SK-N-SH treated with all-trans-retinoic acid at 6 μM for 48 hours (cell line): ENCODE data around the gene MAP3K13.

Source experiments
- ATAC-seq: fragments of 200-7000 bp; cut with Tn5 transposase; 3 replicates; pipeline ENCODE4 v1.9.1; 2020; ENCODE audit warnings: mild to moderate bottlenecking, moderate library complexity
- ARNTL ChIP-seq: fragments of 450-650 bp; formaldehyde crosslinking; IDR thresholded peaks from 2 replicates; pipeline ENCODE4 v1.5.0; 2020; ENCODE audit warnings: low read depth, mild to moderate bottlenecking, moderate library complexity, borderline replicate concordance
- BACH2 ChIP-seq: fragments of 250-450 bp; sonication (Bioruptor Pico); IDR thresholded peaks from 2 replicates; pipeline ENCODE4 v1.9.0; 2021; ENCODE audit warnings: mild to moderate bottlenecking, borderline replicate concordance
- ESRRG ChIP-seq: fragments of 250-450 bp; sonication (Bioruptor Pico); IDR thresholded peaks from 2 replicates; pipeline ENCODE4 v1.6.1; 2021; ENCODE audit warnings: mild to moderate bottlenecking
- GLIS3 ChIP-seq: fragments of 250-450 bp; sonication (Bioruptor Pico); IDR thresholded peaks from 2 replicates; pipeline ENCODE4 v1.5.0; 2020; ENCODE audit warnings: mild to moderate bottlenecking, moderate library complexity
- ISL1 ChIP-seq: fragments of 250-450 bp; sonication (Bioruptor Pico); IDR thresholded peaks from 2 replicates; pipeline ENCODE4 v2.1.2; 2022; ENCODE audit warnings: mild to moderate bottlenecking, moderate library complexity
- OSR1 ChIP-seq: fragments of 250-450 bp; sonication (Bioruptor Pico); IDR thresholded peaks from 2 replicates; pipeline ENCODE4 v1.8.0; 2022; ENCODE audit warnings: moderate library complexity, mild to moderate bottlenecking, inconsistent platforms
- RARB ChIP-seq: fragments of 250-450 bp; sonication (Bioruptor Pico); IDR thresholded peaks from 2 replicates; pipeline ENCODE4 v1.8.0; 2021; ENCODE audit warnings: mild to moderate bottlenecking, moderate library complexity
- TOX ChIP-seq: fragments of 250-450 bp; sonication (Bioruptor Pico); IDR thresholded peaks from 2 replicates; pipeline ENCODE4 v1.8.0; 2021; ENCODE audit warnings: mild to moderate bottlenecking, moderate library complexity, borderline replicate concordance
- ZC3H10 ChIP-seq: fragments of 250-450 bp; sonication (Bioruptor Pico); IDR thresholded peaks from 2 replicates; pipeline ENCODE4 v1.5.1; 2021; ENCODE audit warnings: mild to moderate bottlenecking, moderate library complexity
- ZFP3 ChIP-seq: fragments of 250-450 bp; sonication (Bioruptor Pico); IDR thresholded peaks from 2 replicates; pipeline ENCODE4 v1.5.0; 2020; ENCODE audit warnings: mild to moderate bottlenecking, moderate library complexity
- ZFP30 ChIP-seq: fragments of 450-650 bp; formaldehyde crosslinking; IDR thresholded peaks from 2 replicates; pipeline ENCODE4 v1.5.0; 2022; ENCODE audit warnings: mild to moderate bottlenecking, moderate library complexity
- ZNF565 ChIP-seq: fragments of 450-650 bp; formaldehyde crosslinking; conservative IDR thresholded peaks from 2 replicates; pipeline ENCODE4 v1.5.0; 2020; ENCODE audit warnings: low read depth, mild to moderate bottlenecking, moderate library complexity
- ZNF70 ChIP-seq: fragments of 450-650 bp; formaldehyde crosslinking; IDR thresholded peaks from 2 replicates; pipeline ENCODE4 v1.5.0; 2020; ENCODE audit warnings: mild to moderate bottlenecking, moderate library complexity
- ZNF8 ChIP-seq: fragments of 450-650 bp; formaldehyde crosslinking; IDR thresholded peaks from 2 replicates; pipeline ENCODE4 v1.5.0; 2020; ENCODE audit warnings: mild to moderate bottlenecking, moderate library complexity
- TF ChIP-seq, protein P1 (sequence below): fragments of 250-450 bp; sonication (Bioruptor Pico); IDR thresholded peaks from 2 replicates; pipeline ENCODE4 v1.8.0; 2021; ENCODE audit warnings: low read depth, mild to moderate bottlenecking, moderate library complexity, borderline replicate concordance
- TF ChIP-seq, protein P2 (sequence below): fragments of 250-450 bp; sonication (Bioruptor Pico); IDR thresholded peaks from 2 replicates; pipeline ENCODE4 v1.5.1; 2020; ENCODE audit warnings: low read depth, mild to moderate bottlenecking, moderate library complexity
- TF ChIP-seq, protein P3 (sequence below): fragments of 250-450 bp; sonication (Bioruptor Pico); IDR thresholded peaks from 2 replicates; pipeline ENCODE4 v1.8.0; 2020; ENCODE audit warnings: mild to moderate bottlenecking, moderate library complexity, borderline replicate concordance
- TF ChIP-seq, protein P4 (sequence below): fragments of 250-450 bp; sonication (Bioruptor Pico); IDR thresholded peaks from 2 replicates; pipeline ENCODE4 v1.5.1; 2021; ENCODE audit warnings: mild to moderate bottlenecking, moderate library complexity
- TF ChIP-seq, protein P5 (sequence below): fragments of 250-450 bp; sonication (Bioruptor Pico); IDR thresholded peaks from 2 replicates; pipeline ENCODE4 v1.5.0; 2020; ENCODE audit warnings: mild to moderate bottlenecking, moderate library complexity

The MAP3K13 gene

DNA sequence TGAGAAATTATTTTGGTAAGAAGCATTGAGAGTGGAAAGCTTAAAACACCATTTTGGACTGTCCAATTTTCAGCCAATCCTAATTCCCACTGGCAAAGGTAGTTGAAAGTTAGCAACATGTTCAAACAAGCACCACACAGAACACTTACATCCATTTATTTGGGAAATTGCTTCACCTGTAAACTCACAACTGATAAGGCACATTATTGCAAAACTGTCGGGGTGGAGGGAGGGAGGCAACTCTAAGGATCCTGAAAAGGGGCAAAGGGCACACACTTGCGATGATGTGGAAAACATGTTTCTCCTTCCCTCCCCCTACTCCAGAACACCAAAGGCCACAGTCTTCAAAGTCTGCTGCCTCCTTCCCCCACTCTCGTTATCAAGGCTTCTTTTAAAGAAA is 126.5 kb downstream of the MAP3K13 start:
- TF ChIP-seq ZC3H10 (CRISPR knock-in tag) (no peak), ZFP30 (CRISPR knock-in tag) (no peak), GLIS3 (CRISPR knock-in tag) (no peak), ZFP3 (CRISPR knock-in tag) (no peak), ISL1 (CRISPR knock-in tag) (no peak), TOX (no peak), ZNF8 (CRISPR knock-in tag) (no peak), ESRRG (CRISPR knock-in tag) (no peak), RARB (no peak), ZNF70 (CRISPR knock-in tag) (no peak), OSR1 (no peak), ARNTL (CRISPR knock-in tag) (no peak), BACH2 (CRISPR knock-in tag) (no peak)
- TF ChIP-seq, protein P1, sequence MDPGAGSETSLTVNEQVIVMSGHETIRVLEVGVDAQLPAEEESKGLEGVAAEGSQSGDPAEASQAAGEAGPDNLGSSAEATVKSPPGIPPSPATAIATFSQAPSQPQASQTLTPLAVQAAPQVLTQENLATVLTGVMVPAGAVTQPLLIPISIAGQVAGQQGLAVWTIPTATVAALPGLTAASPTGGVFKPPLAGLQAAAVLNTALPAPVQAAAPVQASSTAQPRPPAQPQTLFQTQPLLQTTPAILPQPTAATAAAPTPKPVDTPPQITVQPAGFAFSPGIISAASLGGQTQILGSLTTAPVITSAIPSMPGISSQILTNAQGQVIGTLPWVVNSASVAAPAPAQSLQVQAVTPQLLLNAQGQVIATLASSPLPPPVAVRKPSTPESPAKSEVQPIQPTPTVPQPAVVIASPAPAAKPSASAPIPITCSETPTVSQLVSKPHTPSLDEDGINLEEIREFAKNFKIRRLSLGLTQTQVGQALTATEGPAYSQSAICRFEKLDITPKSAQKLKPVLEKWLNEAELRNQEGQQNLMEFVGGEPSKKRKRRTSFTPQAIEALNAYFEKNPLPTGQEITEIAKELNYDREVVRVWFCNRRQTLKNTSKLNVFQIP (CRISPR knock-in tag) = no peak
- TF ChIP-seq, protein P2, sequence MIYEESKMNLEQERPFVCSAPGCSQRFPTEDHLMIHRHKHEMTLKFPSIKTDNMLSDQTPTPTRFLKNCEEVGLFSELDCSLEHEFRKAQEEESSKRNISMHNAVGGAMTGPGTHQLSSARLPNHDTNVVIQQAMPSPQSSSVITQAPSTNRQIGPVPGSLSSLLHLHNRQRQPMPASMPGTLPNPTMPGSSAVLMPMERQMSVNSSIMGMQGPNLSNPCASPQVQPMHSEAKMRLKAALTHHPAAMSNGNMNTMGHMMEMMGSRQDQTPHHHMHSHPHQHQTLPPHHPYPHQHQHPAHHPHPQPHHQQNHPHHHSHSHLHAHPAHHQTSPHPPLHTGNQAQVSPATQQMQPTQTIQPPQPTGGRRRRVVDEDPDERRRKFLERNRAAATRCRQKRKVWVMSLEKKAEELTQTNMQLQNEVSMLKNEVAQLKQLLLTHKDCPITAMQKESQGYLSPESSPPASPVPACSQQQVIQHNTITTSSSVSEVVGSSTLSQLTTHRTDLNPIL = no peak
- TF ChIP-seq, protein P3, sequence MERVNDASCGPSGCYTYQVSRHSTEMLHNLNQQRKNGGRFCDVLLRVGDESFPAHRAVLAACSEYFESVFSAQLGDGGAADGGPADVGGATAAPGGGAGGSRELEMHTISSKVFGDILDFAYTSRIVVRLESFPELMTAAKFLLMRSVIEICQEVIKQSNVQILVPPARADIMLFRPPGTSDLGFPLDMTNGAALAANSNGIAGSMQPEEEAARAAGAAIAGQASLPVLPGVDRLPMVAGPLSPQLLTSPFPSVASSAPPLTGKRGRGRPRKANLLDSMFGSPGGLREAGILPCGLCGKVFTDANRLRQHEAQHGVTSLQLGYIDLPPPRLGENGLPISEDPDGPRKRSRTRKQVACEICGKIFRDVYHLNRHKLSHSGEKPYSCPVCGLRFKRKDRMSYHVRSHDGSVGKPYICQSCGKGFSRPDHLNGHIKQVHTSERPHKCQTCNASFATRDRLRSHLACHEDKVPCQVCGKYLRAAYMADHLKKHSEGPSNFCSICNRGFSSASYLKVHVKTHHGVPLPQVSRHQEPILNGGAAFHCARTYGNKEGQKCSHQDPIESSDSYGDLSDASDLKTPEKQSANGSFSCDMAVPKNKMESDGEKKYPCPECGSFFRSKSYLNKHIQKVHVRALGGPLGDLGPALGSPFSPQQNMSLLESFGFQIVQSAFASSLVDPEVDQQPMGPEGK (CRISPR knock-in tag) = no peak
- TF ChIP-seq, all 23 proteins: peak for 0
- no peak for ATAC-seq

DNA sequence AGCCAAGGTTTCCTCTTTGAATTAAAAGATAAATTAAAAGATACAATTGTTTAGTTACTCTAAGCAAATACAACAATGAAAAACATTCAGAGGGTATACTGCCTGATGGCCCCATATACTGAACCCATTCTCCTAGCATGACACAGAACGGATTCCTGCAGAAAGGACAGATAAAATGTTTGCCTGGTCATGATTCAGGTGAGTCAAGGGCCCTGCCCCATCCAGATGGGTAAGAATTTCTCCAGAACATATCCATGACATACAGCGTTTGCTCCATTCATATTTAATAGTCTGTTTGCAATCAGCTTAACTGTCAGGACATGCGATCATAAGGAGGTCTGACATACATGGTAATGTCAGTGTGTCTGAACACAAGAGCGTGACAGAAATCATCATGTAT is 127.3 kb downstream of the MAP3K13 start:
- TF ChIP-seq, protein P4, sequence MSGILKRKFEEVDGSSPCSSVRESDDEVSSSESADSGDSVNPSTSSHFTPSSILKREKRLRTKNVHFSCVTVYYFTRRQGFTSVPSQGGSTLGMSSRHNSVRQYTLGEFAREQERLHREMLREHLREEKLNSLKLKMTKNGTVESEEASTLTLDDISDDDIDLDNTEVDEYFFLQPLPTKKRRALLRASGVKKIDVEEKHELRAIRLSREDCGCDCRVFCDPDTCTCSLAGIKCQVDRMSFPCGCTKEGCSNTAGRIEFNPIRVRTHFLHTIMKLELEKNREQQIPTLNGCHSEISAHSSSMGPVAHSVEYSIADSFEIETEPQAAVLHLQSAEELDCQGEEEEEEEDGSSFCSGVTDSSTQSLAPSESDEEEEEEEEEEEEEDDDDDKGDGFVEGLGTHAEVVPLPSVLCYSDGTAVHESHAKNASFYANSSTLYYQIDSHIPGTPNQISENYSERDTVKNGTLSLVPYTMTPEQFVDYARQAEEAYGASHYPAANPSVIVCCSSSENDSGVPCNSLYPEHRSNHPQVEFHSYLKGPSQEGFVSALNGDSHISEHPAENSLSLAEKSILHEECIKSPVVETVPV (CRISPR knock-in tag) = no peak
- TF ChIP-seq, protein P5, sequence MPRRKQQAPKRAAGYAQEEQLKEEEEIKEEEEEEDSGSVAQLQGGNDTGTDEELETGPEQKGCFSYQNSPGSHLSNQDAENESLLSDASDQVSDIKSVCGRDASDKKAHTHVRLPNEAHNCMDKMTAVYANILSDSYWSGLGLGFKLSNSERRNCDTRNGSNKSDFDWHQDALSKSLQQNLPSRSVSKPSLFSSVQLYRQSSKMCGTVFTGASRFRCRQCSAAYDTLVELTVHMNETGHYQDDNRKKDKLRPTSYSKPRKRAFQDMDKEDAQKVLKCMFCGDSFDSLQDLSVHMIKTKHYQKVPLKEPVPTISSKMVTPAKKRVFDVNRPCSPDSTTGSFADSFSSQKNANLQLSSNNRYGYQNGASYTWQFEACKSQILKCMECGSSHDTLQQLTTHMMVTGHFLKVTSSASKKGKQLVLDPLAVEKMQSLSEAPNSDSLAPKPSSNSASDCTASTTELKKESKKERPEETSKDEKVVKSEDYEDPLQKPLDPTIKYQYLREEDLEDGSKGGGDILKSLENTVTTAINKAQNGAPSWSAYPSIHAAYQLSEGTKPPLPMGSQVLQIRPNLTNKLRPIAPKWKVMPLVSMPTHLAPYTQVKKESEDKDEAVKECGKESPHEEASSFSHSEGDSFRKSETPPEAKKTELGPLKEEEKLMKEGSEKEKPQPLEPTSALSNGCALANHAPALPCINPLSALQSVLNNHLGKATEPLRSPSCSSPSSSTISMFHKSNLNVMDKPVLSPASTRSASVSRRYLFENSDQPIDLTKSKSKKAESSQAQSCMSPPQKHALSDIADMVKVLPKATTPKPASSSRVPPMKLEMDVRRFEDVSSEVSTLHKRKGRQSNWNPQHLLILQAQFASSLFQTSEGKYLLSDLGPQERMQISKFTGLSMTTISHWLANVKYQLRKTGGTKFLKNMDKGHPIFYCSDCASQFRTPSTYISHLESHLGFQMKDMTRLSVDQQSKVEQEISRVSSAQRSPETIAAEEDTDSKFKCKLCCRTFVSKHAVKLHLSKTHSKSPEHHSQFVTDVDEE (CRISPR knock-in tag) = no peak
- no peak for TF ChIP-seq ZC3H10 (CRISPR knock-in tag)
- TF ChIP-seq TOX = no peak
- TF ChIP-seq ZFP3 (CRISPR knock-in tag) = no peak
- no peak for TF ChIP-seq ZNF565 (CRISPR knock-in tag)
- TF ChIP-seq OSR1 = no peak
- TF ChIP-seq GLIS3 (CRISPR knock-in tag) = no peak
- no peak for TF ChIP-seq RARB
- TF ChIP-seq ESRRG (CRISPR knock-in tag) = no peak
- TF ChIP-seq BACH2 (CRISPR knock-in tag) = no peak
- no peak for TF ChIP-seq ZFP30 (CRISPR knock-in tag)
- TF ChIP-seq, protein P2 = no peak
- no peak for TF ChIP-seq ZNF70 (CRISPR knock-in tag)
- ATAC-seq = no peak
